ENCODE data around the gene INPP5B.

The INPP5B gene

GRCh38 chr1:37813529-37814145 lies 133.2 kb downstream of the INPP5B start:
- TF ChIP-seq, protein P1, sequence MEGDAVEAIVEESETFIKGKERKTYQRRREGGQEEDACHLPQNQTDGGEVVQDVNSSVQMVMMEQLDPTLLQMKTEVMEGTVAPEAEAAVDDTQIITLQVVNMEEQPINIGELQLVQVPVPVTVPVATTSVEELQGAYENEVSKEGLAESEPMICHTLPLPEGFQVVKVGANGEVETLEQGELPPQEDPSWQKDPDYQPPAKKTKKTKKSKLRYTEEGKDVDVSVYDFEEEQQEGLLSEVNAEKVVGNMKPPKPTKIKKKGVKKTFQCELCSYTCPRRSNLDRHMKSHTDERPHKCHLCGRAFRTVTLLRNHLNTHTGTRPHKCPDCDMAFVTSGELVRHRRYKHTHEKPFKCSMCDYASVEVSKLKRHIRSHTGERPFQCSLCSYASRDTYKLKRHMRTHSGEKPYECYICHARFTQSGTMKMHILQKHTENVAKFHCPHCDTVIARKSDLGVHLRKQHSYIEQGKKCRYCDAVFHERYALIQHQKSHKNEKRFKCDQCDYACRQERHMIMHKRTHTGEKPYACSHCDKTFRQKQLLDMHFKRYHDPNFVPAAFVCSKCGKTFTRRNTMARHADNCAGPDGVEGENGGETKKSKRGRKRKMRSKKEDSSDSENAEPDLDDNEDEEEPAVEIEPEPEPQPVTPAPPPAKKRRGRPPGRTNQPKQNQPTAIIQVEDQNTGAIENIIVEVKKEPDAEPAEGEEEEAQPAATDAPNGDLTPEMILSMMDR (IDR thresholded peaks at IDR 0.05; ENCODE audit: borderline replicate concordance, insufficient read depth, low read depth, low read length): no peak
- H3K4me3 ChIP-seq (ENCODE audit: low read depth, low read length): no peak overlapping the region

DNA sequence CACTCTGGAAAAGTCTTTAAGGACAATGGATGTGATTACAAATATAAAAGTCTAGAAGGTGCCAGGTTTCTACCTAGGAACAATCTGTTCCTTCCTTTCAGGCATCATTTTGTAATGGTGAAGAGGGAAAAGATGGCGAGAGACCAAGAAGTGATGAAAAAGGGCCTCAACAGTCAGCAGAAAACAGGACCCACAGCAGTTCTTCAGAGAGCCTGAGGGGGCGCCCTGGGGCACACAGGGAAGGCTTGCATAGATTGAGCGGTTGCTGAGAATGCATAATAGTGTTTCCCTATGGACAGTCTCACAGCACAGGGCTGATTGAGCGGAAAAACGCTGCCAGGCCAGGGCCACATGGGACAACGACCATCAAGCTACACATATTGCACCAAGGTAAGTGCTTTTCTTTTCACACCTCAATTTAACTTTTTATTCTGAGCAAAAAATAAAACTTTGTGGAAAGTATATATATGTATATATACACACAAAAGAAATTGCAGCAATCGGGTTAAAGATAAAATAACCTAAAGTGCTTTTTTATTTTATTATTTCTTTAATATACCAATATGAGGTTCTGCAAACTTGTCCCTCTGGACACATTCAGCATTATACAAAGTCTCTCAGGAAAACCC lies 135.7 kb downstream of the INPP5B start:
- TF ChIP-seq, protein P1 (IDR thresholded peaks at IDR 0.05; ENCODE audit: borderline replicate concordance, insufficient read depth, low read depth, low read length): peak; percentile 93

More for the DNA sequence above, 135.7 kb downstream of the INPP5B start:
- H3K4me3 ChIP-seq (ENCODE audit: low read depth, low read length): no peak overlapping the region
